ENCODE data around the gene NDUFB3.
"Not testable (repeated sequence)": the region's sequence is repeated elsewhere in the genome, so short reads cannot be mapped to it uniquely, and the experiment has no call there.

NDUFB3 gene

DNA sequence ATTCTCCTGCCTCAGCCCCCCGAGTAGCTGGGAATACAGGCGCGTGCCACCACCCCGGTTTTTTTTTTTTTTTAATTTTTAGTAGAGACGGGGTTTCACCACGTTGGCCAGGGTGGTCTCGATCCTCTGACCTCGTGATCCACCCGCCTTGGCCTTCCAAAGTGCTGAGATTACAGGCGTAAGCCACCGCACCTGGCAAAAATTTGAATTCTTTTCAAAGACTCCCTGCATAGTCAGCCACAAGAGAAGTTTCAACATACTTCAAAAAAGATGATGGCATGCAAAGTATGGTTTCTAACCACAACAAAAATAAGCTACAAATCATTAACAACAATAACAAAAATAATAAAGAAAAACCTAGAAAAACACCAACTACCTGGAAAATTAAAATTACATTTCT, 22.3 kb upstream of the NDUFB3 start:
- TF ChIP-seq, protein P1, sequence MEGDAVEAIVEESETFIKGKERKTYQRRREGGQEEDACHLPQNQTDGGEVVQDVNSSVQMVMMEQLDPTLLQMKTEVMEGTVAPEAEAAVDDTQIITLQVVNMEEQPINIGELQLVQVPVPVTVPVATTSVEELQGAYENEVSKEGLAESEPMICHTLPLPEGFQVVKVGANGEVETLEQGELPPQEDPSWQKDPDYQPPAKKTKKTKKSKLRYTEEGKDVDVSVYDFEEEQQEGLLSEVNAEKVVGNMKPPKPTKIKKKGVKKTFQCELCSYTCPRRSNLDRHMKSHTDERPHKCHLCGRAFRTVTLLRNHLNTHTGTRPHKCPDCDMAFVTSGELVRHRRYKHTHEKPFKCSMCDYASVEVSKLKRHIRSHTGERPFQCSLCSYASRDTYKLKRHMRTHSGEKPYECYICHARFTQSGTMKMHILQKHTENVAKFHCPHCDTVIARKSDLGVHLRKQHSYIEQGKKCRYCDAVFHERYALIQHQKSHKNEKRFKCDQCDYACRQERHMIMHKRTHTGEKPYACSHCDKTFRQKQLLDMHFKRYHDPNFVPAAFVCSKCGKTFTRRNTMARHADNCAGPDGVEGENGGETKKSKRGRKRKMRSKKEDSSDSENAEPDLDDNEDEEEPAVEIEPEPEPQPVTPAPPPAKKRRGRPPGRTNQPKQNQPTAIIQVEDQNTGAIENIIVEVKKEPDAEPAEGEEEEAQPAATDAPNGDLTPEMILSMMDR (IDR thresholded peaks at IDR 0.05; ENCODE audit: extremely low read depth, missing control alignments), result no peak
- DNase-seq (ENCODE audit: low spot score), result no peak

DNA sequence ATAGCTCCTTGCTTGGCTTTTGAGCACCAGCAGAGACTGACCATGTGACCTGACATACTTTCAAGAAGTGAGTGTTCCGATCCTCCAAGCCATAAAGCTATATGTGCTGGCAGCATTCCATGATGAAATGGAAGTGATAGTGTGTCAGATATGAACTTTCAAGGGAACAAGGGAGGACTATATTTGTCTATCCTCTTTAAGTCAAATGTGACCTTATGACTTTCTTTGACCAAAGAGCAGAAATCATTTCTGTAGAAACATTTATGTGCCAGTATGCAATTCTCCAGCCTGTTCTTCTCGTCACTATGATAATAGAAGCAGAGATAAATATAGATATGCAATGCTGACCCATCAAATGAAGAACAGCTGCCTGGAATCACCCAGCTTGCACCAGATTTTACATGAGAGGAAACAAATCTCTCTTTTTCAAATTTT, 14.7 kb upstream of the NDUFB3 start:
- no peak for DNase-seq (ENCODE audit: low spot score)
- TF ChIP-seq, protein P1 (IDR thresholded peaks at IDR 0.05; ENCODE audit: extremely low read depth, missing control alignments), result no peak

DNA sequence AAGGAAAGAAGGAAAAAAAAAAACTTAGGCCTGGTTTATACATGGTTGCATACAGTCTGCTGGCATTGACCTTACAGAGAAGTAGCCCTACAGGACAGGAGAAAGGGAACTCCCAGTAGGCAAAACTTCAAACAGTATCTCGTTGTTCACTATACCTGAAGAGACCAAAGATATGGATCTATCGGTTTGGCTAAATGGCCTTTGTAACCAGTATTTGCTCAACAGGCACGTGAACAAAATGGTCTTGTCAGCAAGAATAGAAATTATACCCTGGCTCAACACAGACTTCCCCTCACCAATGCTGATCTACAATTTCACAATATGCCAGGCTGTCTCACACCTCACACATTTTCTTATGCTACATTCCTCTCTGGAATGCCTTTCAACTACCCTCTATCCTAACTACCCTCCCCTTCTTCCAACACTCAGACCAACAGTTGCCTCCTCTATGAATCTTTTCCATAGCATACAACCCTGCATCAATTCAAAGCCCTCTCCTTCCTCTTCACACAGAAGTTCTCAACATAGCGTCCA, 14.0 kb upstream of the NDUFB3 start:
- TF ChIP-seq, protein P1 (IDR thresholded peaks at IDR 0.05; ENCODE audit: extremely low read depth, missing control alignments), result no peak
- no peak for DNase-seq (ENCODE audit: low spot score)

DNA sequence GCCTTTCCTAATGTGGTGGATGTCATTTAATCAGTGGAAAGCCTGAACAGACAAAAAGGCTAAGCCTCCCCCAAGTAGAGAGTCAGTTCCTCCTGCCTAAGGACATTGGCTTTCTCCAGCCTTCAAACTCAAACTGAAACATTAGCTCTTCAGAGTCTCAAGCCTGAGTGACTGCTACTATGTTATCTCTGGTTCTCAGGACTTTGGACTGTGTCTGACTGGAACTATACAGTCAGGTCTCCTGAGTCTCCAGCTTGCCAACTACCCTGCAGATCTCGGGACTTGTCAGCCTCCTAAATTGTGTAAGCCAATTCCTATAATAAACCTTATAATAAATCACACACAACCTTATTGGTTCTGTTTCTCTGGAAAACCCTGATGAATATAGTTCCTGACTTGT, 12.9 kb upstream of the NDUFB3 start:
- TF ChIP-seq, protein P1 (IDR thresholded peaks at IDR 0.05; ENCODE audit: extremely low read depth, missing control alignments), result no peak
- no peak for DNase-seq (ENCODE audit: low spot score)

DNA sequence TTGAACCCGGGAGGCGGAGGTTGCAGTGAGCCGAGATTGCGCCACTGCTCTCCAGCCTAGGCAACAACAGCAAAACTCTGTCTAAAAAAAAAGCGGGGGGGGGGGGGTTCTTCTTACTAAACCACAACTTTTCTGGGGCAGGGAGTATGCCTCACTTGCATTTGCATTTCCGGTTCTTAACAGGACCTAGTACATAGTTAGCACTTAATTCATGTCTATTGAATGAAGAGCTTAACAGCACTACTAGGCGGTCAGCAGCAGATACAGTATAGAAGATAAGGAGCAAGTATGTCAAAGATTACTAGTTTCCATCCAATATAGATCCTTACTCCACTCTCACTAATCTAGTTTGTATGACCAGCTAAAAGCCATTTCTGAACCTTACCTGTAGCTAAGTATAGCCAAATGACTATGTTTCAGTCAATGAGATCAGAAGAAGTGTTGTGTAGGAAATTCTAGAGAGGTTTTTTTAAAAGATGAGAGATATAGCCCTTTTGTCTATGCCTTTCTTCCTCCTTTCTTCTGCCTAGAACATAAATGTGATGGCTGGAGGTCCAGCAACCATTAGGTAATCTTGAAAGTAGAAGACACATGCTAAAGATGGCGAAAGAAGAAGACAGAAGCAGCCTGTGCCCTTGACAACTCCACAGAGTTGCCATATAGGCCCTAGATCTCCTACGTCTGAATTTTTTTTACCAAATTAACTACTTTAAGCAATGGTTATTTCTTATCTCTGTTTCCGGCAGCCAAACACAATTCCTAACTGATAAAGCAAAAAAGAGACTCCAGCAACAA, 11.6 kb upstream of the NDUFB3 start:
- TF ChIP-seq, protein P1 (IDR thresholded peaks at IDR 0.05; ENCODE audit: extremely low read depth, missing control alignments), result no peak
- DNase-seq (ENCODE audit: low spot score), result no peak

DNA sequence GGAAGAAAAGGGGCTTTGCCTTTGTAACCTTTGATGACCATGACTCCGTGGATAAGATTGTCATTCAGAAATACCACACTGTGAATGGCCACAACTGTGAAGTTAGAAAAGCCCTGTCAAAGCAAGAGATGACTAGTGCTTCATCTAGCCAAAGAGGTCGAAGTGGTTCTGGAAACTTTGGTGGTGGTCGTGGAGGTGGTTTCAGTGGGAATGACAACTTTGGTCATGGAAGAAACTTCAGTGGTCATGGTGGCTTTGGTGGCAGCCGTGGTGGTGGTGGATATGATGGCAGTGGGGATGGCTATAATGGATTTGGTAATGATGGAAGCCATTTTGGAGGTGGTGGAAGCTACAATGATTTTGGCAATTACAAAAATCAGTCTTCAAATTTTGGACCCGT, 8.3 kb upstream of the NDUFB3 start:
- DNase-seq (ENCODE audit: low spot score), result not testable (repeated sequence)

DNA sequence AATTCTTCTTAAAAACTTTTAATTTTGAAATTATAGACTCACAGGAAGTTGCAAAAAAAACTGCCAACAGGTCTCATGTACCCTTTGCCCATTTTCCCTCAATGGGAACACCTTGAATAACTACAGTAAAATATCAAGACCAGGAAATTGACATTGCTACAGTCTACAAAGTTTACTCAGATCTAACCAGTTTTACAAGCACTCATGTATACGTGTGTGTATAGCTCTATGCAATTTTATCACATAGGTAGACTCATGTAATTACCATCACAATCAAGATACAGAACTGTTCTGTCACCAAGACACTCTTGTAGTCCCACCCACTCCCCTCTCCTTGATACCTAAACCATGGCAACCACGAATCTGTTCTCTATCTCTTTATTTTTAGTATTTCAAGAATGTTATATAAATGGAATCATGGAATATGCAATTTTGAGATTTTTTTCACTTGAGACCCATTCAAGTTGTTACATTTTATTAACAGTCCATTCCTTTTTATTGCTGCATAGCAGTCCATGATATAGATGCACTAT, 6.9 kb upstream of the NDUFB3 start:
- TF ChIP-seq, protein P1 (IDR thresholded peaks at IDR 0.05; ENCODE audit: extremely low read depth, missing control alignments), result no peak
- no peak for DNase-seq (ENCODE audit: low spot score)

Data from GM20000 (cell line).